ENCODE results near the gene ZNF174.
A peak's percentile ranks its signal among the peaks of the same experiment; 100 is the strongest.

Gene ZNF174

DNA sequence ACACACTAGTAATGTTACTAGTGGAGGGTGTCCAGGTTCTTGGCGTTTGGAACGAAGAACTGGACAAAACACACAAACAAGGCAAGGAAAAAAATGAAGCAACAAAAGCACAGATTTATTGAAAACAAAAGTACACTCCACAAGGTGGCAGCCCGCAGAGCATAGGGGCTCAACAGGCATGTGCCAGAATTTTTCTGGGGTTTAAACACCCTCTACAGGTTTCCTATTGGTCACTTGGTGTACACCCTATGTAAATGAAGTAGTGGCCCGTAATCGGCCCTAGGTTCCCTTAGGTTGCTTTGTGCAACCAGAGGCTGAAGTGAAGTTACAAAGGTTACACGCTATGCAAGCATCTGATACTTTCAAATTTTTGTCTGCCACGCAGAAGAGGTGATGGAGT lies 37.2 kb upstream of the ZNF174 start:
- no peak overlapping the region for H3K4me3 ChIP-seq
- peaks cover 0 to 11% of the 10 kb centered on the region in 2 donors for H3K27me3 ChIP-seq
- H3K4me1 ChIP-seq: no peaks in the 10 kb centered on the region
- no peak overlapping the region for H3K27ac ChIP-seq
- TF ChIP-seq, protein P1, sequence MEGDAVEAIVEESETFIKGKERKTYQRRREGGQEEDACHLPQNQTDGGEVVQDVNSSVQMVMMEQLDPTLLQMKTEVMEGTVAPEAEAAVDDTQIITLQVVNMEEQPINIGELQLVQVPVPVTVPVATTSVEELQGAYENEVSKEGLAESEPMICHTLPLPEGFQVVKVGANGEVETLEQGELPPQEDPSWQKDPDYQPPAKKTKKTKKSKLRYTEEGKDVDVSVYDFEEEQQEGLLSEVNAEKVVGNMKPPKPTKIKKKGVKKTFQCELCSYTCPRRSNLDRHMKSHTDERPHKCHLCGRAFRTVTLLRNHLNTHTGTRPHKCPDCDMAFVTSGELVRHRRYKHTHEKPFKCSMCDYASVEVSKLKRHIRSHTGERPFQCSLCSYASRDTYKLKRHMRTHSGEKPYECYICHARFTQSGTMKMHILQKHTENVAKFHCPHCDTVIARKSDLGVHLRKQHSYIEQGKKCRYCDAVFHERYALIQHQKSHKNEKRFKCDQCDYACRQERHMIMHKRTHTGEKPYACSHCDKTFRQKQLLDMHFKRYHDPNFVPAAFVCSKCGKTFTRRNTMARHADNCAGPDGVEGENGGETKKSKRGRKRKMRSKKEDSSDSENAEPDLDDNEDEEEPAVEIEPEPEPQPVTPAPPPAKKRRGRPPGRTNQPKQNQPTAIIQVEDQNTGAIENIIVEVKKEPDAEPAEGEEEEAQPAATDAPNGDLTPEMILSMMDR (IDR thresholded peaks at IDR 0.05): no peak
- H3K36me3 ChIP-seq: peaks cover 0 to 2% (median 0%) of the 10 kb centered on the region in 3 donors
- DNase-seq: no peak
- intact Hi-C loops (cut with DNase I; ENCODE audit: low total_unique reads): no loop called here
- peaks cover 0 to 41% (median 18%) of the 10 kb centered on the region in 3 donors for H3K9me3 ChIP-seq

- TF ChIP-seq, protein P1 (IDR thresholded peaks at IDR 0.05): no peak
- H3K4me3 ChIP-seq: peak overlapping the region; percentile 49 to 53
- peaks cover 0 to 8% (median 0%) of the 10 kb centered on the region in 3 donors for H3K36me3 ChIP-seq
- intact Hi-C loops (cut with DNase I; ENCODE audit: low total_unique reads): no loop called here
- H3K4me1 ChIP-seq: no peaks in the 10 kb centered on the region
- peak; percentile 66 to 88 for DNase-seq
- peak overlapping the region; percentile 65 to 78 for H3K27ac ChIP-seq
- peaks cover 0 to 41% (median 21%) of the 10 kb centered on the region in 3 donors for H3K9me3 ChIP-seq
- H3K27me3 ChIP-seq: peaks cover 0 to 11% of the 10 kb centered on the region in 2 donors
Observed at GRCh38 chr16:3364774-3365427, 36.1 kb upstream of the ZNF174 start.

DNA sequence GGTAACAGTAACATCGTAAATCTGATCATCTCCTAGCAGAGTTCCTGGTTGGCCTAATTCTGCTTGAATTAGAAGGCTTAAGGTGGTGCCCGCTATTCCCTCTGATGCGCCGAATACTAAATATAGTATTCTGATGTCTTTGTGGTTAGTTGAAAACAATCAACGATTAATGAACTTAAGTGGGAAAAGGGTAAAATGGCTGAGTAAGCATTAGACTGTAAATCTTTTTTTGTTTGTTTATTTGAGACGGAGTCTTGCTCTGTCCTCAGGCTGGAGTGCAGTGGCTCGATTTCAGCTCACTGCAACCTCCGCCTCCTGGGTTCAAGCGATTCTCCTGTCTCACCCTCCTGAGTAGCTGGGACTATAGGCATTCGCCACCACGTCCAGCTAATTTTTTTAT lies 31.9 kb upstream of the ZNF174 start:
- intact Hi-C loops (cut with DNase I; ENCODE audit: low total_unique reads): no loop called here
- H3K36me3 ChIP-seq: peaks cover 0 to 8% (median 8%) of the 10 kb centered on the region in 3 donors
- TF ChIP-seq, protein P1 (IDR thresholded peaks at IDR 0.05): no peak
- peaks cover 3 to 32% (median 30%) of the 10 kb centered on the region in 3 donors for H3K9me3 ChIP-seq
- no peak overlapping the region for H3K4me3 ChIP-seq
- no peaks in the 10 kb centered on the region for H3K4me1 ChIP-seq
- no peak overlapping the region for H3K27ac ChIP-seq
- DNase-seq: no peak
- H3K27me3 ChIP-seq: no peaks in the 10 kb centered on the region

DNA sequence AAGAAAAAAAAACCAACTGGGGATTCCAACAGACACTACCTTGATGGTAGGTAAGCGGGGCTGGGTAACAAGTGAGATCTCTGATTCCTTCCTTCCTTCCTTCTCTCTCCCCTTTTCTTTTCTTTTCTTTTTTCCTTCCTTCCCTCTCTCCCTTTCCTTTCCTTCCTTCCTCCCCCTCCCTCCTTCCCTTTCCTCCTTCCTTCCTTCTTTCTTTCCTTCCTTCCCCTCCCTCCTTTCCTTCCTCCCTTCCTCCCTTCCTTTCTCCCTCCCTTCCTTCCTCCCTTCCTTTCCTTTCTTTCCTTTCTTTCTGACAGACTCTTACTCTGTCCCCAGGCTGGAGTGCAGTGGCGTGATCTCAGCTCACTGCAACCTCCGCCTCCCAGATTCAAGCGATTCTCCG lies 25.3 kb upstream of the ZNF174 start:
- TF ChIP-seq, protein P1 (IDR thresholded peaks at IDR 0.05): no peak
- Histone ChIP-seq H3K4me1 (no peaks in the 10 kb centered on the region), H3K27ac (no peak overlapping the region), H3K4me3 (no peak overlapping the region), H3K27me3 (no peaks in the 10 kb centered on the region), H3K36me3 (peaks cover 18 to 35% (median 26%) of the 10 kb centered on the region in 3 donors), H3K9me3 (peaks cover 0 to 70% (median 21%) of the 10 kb centered on the region in 3 donors)
- intact Hi-C loops (cut with DNase I; ENCODE audit: low total_unique reads): loop anchor here (10.0 kb wide), 1 partner anchor 61 kb away; no protein-coding TSS in a partner anchor
- no peak for DNase-seq

- Histone ChIP-seq H3K9me3 (peaks cover 0 to 86% (median 31%) of the 10 kb centered on the region in 3 donors), H3K27me3 (no peaks in the 10 kb centered on the region), H3K4me1 (no peaks in the 10 kb centered on the region), H3K4me3 (no peak overlapping the region), H3K36me3 (peaks cover 39 to 58% (median 48%) of the 10 kb centered on the region in 3 donors), H3K27ac (no peak overlapping the region)
- DNase-seq: no peak
- TF ChIP-seq, protein P1 (IDR thresholded peaks at IDR 0.05): no peak
- intact Hi-C loops (cut with DNase I; ENCODE audit: low total_unique reads): loop anchor here (10.0 kb wide), 1 partner anchor 63 kb away; no protein-coding TSS in a partner anchor
Observed at GRCh38 chr16:3377917-3378316, 23.1 kb upstream of the ZNF174 start.
